GM12891 (cell line): ENCODE data around the gene SMO.

Experiments
- DNase-seq: peaks from one replicate; pipeline ENCODE4 v3.0.0; 2011; ENCODE audit warnings: low spot score; ENCODE audit not compliant: insufficient read length
- FAIRE-seq: peaks from 2 replicates; lab custom pipeline; 2011; peaks lifted over from hg19 to GRCh38; lab: Jason Lieb, UNC
- PAX5 ChIP-seq: IDR thresholded peaks from 2 replicates; pipeline ENCODE4 v1.6.1; 2011; ENCODE audit warnings: low read length, moderate library complexity, mild to moderate bottlenecking; ENCODE audit not compliant: insufficient read depth, severe bottlenecking
- POLR2A ChIP-seq: IDR thresholded peaks from 2 replicates; pipeline ENCODE4 v1.6.1; 2011; ENCODE audit warnings: low read depth, low read length, control low read depth
- POLR2AphosphoS5 ChIP-seq: IDR thresholded peaks from 2 replicates; pipeline ENCODE4 v1.6.1; 2011; ENCODE audit warnings: low read depth, low read length, control low read depth
- POU2F2 ChIP-seq: IDR thresholded peaks from 2 replicates; pipeline ENCODE4 v1.6.1; 2011; ENCODE audit warnings: low read depth, mild to moderate bottlenecking, control low read depth, low read length, moderate library complexity
- SPI1 ChIP-seq: IDR thresholded peaks from 2 replicates; pipeline ENCODE4 v1.6.1; 2011; ENCODE audit warnings: low read depth, low read length, control low read depth
- TAF1 ChIP-seq: IDR thresholded peaks from 2 replicates; pipeline ENCODE4 v1.6.1; 2011; ENCODE audit warnings: low read depth, low read length, control low read depth

Gene SMO

GRCh38 chr7:129258649-129259389 lies 70.4 kb downstream of the SMO start:
- DNase-seq, result no peak
- no peak for FAIRE-seq
- no peak for TF ChIP-seq PAX5
- no peak for TF ChIP-seq POU2F2
- no peak for TF ChIP-seq POLR2AphosphoS5
- TF ChIP-seq SPI1, result no peak
- no peak for TF ChIP-seq POLR2A
- TF ChIP-seq TAF1, result no peak

- FAIRE-seq, result peak; percentile 38
- TF ChIP-seq POLR2A (no peak), TAF1 (no peak), PAX5 (no peak), SPI1 (no peak), POLR2AphosphoS5 (no peak), POU2F2 (no peak)
Observed at GRCh38 chr7:129262324-129262723, 73.9 kb downstream of the SMO start.

More at GRCh38 chr7:129262324-129262723, 73.9 kb downstream of the SMO start:
- DNase-seq, result no peak
